ENCODE results near the gene MAST4. TPM values are rescaled to one million over a fixed set of nuclear protein-coding genes. Genes with fewer than 3 reads are reported as not detected.

Gene MAST4
- total and polyA plus RNA-seq, 2 of the 13 experiments (the other 11 are each of a cell fraction or from before 2014, with no cell fraction given) = 3.4 to 3.7 TPM

DNA sequence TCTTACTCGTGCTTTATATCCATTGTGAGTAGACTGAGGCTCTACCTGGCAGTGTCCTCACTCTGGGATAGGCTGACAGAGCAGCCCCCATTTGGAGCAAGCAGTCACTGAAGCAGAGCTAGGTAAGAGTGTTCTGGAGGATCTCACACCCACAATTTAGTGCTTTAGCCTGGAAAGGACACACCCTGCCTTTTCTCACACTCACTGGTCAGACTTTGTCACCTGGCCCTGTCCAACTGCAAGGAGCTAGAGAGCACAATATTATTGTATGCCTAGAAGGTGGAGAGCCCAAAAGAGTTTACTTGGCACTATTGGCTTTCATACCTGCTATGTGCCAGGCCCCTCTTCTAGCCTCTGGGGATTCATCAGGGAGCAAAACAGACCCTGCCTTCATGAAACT, 141.9 kb downstream of the MAST4 start (continued):
- TF ChIP-seq KLF9 (CRISPR knock-in tag; IDR thresholded peaks at IDR 0.05; ENCODE audit: low read depth) (no peak), ZSCAN9 (CRISPR knock-in tag; IDR thresholded peaks at IDR 0.05; ENCODE audit: borderline replicate concordance) (no peak), PHB2 (IDR thresholded peaks at IDR 0.05; ENCODE audit: partially characterized antibody) (no peak)
- TF ChIP-seq, protein P1, sequence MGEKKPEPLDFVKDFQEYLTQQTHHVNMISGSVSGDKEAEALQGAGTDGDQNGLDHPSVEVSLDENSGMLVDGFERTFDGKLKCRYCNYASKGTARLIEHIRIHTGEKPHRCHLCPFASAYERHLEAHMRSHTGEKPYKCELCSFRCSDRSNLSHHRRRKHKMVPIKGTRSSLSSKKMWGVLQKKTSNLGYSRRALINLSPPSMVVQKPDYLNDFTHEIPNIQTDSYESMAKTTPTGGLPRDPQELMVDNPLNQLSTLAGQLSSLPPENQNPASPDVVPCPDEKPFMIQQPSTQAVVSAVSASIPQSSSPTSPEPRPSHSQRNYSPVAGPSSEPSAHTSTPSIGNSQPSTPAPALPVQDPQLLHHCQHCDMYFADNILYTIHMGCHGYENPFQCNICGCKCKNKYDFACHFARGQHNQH (CRISPR knock-in tag; IDR thresholded peaks at IDR 0.05) = no peak

DNA sequence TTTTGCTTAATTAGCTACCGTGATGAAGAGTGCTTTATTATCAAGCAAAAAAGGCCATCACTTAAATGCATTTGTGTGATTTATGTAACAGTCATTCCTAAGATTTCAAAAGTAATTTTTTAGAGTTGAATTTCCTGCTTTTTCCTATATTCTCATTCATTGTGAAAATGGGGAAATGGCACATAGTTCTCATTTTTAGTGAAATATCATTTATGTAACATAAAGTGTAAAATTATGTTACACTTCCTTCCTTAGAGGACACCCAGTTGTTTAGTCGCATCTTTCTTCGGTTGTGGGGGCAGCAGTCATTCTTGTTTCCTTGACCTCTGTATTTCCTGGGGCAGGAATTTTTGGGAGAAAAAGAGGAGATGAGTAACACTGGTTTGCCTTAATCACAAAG, 142.8 kb downstream of the MAST4 start:
- Histone ChIP-seq H3K4me2 (ENCODE audit: low read depth, low read length) (no peak overlapping the region), H3K27ac (ENCODE audit: extremely low read length, insufficient read depth, low read length) (no peak overlapping the region), H3K4me1 (ENCODE audit: insufficient read depth, low read length) (peaks cover 14% of the 10 kb centered on the region), H4K20me1 (ENCODE audit: insufficient read depth, low read length) (no peaks in the 10 kb centered on the region), H3K9me3 (ENCODE audit: low read length) (no peaks in the 10 kb centered on the region), H3K9ac (ENCODE audit: insufficient read depth, low read depth, low read length) (no peak overlapping the region), H2AFZ (ENCODE audit: low read length) (no peak overlapping the region), H3K27me3 (ENCODE audit: control insufficient read depth in 1 of 2, insufficient read depth in 2 of 2, low read length in 2 of 2) (peaks cover 0 to 8% of the 10 kb centered on the region in 2 experiments; a peak in 4 of 5 replicates), H3K4me3 (replicated peaks in 1 of 3; ENCODE audit: insufficient read depth in 1 of 3, low read depth in 2 of 3, low read length in 3 of 3) (no peak overlapping the region), H3K36me3 (replicated peaks in 1 of 2; ENCODE audit: control insufficient read depth in 1 of 2, insufficient read depth in 2 of 2, low read length in 2 of 2) (no peaks in the 10 kb centered on the region), H3K79me2 (ENCODE audit: insufficient read depth, low read length) (no peaks in the 10 kb centered on the region)
- DNase-seq (ENCODE audit: low spot score) (no peak), FAIRE-seq (no peak), ATAC-seq (no peak)
- BruUV-seq (replicated peaks) = no TSS peak
- in situ Hi-C loops (cut with HindIII; ENCODE audit: extremely low pct_ligation_motif_present, low pct_unique_long_range_greater_than_20kb) (no loop called here), intact Hi-C loops (cut with micrococcal nuclease; ENCODE audit: unreplicated experiment) (no loop called here)
- TF ChIP-seq ZNF841 (CRISPR knock-in tag; IDR thresholded peaks at IDR 0.05; ENCODE audit: borderline replicate concordance) (no peak), ARNTL (CRISPR knock-in tag; IDR thresholded peaks at IDR 0.05) (no peak), ZNF264 (CRISPR knock-in tag; IDR thresholded peaks at IDR 0.05) (no peak), MBNL3 (CRISPR knock-in tag; conservative IDR thresholded peaks at IDR 0.05) (no peak), ELF1 (CRISPR knock-in tag; IDR thresholded peaks at IDR 0.05) (no peak), HOXA7 (CRISPR knock-in tag; IDR thresholded peaks at IDR 0.05) (no peak)
- WGBS (ENCODE audit: low lambda C conversion rate) = 74% methylated on average over 3 of the region's 3 CpGs
- ChIA-PET CTCF (ENCODE audit: low intra/inter-chr PET ratio, low total read pairs) (no interaction called here), POLR2A (no interaction called here)

Data from HepG2 (cell line).